GM12872 (cell line): ENCODE data around the gene UBL4B.

Source experiments
- CTCF ChIP-seq: IDR thresholded peaks from 3 replicates; pipeline ENCODE4 v1.5.1; 2011; ENCODE audit warnings: low read depth, mild to moderate bottlenecking, low read length, moderate library complexity; ENCODE audit not compliant: insufficient read depth

The UBL4B gene

GRCh38 chr1:110097507-110098221, 14.6 kb upstream of the UBL4B start:
- no peak for TF ChIP-seq CTCF

DNA sequence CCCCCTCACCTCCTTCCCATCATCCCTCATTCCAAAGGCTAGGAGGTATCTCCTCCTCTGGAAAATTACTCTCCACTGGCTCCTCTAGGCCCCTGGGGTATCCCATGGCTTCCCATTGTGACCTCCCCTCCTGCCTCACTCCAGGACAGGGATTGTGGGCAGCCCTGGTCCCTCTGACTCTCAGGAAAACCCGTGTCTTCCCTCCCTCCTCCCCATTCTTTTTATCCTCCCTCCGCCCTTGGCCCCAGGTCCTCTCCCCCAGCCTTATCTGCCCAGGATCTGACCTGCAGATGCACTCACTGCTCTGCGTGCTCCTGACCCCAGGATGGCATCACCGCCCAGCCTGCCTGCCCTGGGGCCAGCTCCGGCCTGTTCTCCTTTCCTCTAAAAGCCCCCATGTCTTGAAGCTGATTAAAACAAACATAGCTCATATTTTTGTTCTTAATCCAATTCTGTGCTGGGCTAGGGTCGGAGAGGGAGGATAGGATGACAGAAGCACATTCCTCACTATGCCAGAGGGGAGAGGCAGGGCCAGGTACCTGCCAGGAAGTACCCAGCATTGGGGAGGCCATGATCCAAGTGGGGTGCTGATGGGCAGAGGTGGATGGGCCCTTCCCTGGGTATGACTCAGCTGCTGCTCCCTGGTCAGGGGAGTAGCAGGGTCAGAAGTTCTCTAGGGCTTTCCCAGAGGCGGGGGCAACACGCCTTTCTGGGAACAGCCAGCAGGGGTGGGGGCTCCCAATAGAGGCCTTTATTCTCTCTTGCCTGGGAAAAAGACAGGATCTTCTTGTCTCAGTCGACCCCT, 13.8 kb upstream of the UBL4B start:
- no peak for TF ChIP-seq CTCF

GRCh38 chr1:110100335-110100734, 11.9 kb upstream of the UBL4B start:
- no peak for TF ChIP-seq CTCF

GRCh38 chr1:110102081-110102480, 10.2 kb upstream of the UBL4B start:
- TF ChIP-seq CTCF: no peak

DNA sequence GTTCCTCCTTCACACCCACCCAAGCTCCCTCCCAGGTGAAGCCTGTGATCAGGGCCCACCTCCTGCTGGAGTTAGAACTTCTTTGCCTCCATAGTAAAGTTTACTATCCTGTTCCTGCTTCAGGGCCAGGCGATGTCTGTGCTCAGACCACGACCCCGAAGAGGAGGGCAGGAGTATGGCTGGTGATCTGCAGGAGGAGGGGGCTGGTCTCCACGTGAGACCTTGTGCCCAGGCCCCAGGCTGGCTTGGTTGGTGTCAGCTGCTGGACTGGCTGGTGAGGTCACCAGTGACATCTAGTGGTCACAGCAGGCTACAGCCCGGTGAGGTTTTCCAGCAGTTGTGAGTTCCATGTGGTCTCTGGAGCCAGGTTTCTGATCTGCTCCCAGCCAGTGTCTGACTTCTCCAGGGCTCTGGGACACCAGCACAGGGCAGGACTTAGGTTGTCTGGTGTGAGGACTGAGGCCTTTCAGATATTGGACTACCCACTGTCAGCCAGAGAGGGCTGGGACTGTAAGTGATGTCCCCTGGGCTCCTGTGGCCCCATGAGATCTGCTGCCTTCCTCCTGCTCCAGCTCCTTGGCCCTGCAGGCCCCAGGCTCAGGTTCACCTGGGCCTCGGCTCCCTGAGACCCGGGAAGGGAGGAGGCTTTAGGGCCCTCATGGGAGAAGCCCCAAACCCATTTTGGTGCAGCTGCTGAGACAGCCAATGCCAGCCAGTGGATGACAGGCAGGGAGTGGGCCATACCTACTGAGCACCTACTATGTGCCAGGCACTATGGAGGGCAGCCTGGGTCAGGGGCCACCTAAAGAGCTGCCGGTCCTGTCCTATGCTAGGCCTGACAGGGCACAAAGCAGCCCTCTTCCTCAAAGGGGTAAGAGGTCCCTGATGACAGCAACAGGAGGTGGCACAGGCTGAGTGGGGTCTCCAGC, 6.0 kb upstream of the UBL4B start:
- peak; percentile 99 for TF ChIP-seq CTCF

DNA sequence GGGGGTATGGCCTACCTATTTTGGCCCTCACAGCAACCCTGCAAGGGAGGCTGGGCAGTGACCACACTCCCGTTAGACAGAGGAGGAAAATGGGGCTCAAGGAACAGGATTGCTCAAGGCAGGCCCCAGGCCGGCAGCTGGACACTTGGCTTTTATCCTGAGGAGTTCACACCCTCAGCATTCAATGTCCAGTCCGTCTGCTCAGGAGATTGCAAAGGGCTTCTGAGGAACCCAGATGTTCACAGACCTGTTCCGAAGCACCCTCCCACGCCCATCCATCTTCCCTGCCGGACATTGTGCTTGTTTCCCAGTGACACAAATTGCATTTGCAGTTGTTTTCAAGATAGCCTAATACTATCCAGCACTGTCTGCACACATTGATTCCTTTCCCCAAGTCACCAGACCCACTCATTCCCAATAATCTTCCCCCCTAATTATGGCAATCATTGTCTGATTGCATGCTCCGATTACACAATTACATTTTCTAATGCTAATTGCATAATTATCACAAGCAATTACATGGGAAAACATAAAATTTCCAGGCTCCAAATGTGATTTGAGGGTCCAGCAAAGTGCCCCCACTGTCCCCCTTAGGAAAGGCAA, 4.3 kb upstream of the UBL4B start:
- TF ChIP-seq CTCF: no peak
